Inflammatory macrophage treated with lipopolysaccharide for 1 hour (primary cell): ENCODE measurements around the gene KHNYN.
"Not testable (repeated sequence)": the region's sequence is repeated elsewhere in the genome, so short reads cannot be mapped to it uniquely, and the experiment has no call there.

Source experiments
- DNase-seq, 2 donors: peaks; one replicate each; pipeline ENCODE4 v3.0.0-alpha.2; 2020 to 2022

The KHNYN gene

GRCh38 chr14:24439257-24439656, 9.5 kb downstream of the KHNYN start:
- DNase-seq: no peak

DNA sequence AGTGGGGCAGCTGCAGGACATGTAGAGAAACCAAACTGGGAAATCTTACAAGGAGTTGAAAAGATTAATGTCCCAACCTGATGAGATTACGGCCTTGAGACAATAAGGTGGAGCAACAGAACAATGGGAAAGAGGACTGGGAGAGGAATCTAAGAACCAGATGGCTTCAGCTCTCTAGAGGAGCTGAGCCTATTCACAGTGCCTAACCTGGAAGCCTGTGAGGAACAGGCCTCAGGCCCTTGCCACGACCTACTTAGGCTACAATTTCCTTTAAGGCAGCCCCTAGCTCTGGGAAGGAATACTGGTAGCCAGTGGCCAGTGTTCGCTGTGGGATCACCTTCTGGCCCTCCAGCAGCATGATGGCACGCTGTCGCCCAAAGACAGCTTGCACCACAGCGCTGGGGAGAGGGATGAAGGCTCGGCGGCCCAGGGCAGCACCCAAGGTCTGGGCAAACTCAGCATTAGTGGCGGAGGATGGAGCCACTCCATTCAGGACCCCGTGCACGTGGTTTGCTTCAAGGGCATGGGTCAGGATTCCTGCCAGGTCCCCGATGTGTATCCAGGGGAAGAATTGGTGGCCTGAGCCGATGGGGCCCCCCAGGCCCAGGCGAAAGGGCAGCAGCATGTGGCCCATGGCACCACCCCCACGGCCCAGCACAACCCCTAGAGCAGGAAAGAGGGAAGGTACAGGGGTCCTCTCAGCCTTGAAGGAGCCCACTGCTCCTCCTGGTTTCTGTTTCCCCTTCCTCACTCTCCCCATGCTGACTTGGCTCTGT, 10.3 kb downstream of the KHNYN start:
- no peak for DNase-seq

- no peak for DNase-seq
Observed at GRCh38 chr14:24440606-24441399, 11.0 kb downstream of the KHNYN start.

DNA sequence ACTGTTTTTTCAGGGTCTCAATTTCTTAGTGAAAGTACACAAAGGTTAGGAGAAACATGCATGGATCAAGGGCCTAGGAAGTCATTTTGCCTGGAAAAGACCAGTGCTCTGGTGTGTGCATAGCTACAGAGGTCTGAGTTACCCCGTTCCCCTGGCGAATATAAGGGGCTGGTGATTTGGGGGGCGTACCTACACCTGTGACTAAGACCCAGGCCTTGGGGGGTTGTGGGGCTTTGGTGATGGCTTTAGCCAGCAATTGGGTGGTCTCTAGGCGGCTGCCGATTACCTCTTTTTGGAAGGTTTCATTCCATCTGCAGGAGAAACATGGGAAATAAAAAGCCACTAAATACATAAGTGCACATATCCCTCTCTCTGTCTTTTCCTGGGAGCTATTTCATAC, 11.7 kb downstream of the KHNYN start:
- no peak for DNase-seq

DNA sequence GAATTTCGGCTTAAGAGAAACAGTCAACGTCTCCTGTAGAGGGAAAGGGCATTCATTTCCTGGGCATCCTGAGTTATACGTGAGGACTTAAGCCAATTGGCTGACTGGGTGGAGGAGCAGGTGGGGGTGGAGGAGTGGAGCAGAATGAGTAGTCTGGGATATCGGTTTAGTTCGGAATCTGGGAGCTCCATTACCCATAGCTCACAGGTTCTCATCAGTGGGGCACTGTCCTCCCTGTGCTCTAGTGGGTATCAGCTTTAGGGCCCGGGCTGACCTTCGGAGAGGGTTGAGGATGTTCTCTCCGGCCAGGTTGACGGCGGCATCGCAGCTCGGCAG, 12.1 kb downstream of the KHNYN start:
- DNase-seq: no peak

DNA sequence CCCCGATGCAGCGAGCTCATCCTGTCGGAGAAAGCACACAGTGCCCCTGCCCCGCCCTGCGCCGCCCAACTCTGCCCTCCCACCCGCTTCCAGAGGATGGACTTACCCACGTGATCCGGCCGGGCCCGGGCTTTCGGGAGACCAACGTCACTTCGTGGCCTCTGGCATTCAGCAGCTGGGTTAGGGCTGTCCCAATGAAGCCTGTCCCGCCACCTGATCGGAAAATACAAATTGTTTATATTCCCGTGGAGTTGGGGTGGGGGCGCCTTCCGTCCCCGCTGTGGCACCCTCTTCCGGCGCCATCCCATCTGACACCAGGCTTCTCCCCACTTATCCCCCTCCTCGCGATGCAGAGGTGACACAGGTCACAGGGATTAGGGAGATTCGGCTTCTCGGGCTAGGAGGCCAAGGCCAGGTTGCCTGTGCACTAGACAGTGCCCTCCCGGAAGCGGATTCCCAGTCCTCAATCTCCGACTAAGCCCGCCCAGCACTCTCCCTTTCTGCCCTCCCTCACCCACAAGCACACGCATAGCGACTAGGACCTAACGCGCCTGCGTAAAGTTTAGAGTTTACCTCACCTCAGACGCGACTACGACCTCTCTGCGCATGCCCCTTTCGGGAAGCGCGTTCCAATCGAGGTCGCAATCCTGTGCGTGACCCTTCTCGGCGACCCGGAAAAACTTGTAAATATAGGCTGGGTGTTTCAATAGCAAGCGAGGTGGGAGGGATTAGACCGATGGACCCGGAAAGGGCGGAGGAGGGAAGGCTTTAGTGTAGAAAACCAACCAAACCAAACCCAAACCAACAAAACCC, 12.7 kb downstream of the KHNYN start, which contains the start of gene SDR39U1:
TSS of gene SDR39U1 (minus strand) at position 537 of the 813 bp plus-strand sequence. CDS start at position 530, 7 bp downstream.
- peak; percentile 98 to 99 for DNase-seq

GRCh38 chr14:24443053-24443665, 13.4 kb downstream of the KHNYN start:
- peak; percentile 29 to 46 for DNase-seq

- DNase-seq: not testable (repeated sequence)
Observed at GRCh38 chr14:24450828-24451227, 21.1 kb downstream of the KHNYN start.

GRCh38 chr14:24456980-24457379, 27.2 kb downstream of the KHNYN start:
- DNase-seq: no peak

- no peak for DNase-seq
Observed at GRCh38 chr14:24458736-24459135, 29.0 kb downstream of the KHNYN start.

- no peak for DNase-seq
Observed at GRCh38 chr14:24459331-24459730, 29.6 kb downstream of the KHNYN start.

- DNase-seq: no peak
Observed at GRCh38 chr14:24461336-24461735, 31.6 kb downstream of the KHNYN start.

DNA sequence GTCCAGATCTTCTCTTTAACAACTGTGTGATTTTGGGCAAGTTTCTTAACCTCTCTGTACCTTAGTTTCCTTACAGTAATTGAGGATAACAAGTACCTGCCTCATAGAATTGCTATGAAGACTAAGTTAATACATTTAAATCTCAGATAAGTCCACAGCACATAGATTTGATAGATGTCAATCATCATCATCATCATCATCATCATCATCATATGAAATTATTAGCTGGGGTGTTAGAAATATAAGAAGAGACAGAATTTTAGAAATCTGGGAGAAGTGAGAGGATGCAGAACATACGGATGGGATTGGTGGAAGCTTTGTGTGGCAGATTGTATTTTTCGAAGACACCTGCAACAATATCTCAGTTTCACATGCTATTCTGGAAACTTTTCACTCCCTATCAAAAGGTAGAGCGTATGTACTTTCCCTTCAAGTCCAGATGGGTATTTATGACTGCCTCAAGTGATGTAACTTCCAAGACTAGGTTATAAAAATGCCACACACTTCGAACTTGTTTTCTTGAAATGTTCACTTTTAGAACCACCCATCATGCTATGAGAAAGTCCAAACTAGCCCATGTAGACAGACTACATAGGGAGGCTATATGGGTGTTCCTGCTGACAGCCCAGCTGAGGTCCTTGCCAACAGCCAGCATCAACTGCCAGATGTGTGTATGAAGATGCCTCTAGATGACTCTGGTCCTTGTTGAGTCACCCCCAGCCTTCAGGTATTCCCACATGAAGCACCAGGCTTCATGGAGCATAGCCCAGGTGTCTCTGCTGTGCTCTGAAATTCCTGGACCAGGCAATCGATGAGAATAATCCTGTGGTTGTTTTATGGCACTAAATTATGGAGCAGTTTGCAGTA, 33.5 kb downstream of the KHNYN start:
- no peak for DNase-seq

DNA sequence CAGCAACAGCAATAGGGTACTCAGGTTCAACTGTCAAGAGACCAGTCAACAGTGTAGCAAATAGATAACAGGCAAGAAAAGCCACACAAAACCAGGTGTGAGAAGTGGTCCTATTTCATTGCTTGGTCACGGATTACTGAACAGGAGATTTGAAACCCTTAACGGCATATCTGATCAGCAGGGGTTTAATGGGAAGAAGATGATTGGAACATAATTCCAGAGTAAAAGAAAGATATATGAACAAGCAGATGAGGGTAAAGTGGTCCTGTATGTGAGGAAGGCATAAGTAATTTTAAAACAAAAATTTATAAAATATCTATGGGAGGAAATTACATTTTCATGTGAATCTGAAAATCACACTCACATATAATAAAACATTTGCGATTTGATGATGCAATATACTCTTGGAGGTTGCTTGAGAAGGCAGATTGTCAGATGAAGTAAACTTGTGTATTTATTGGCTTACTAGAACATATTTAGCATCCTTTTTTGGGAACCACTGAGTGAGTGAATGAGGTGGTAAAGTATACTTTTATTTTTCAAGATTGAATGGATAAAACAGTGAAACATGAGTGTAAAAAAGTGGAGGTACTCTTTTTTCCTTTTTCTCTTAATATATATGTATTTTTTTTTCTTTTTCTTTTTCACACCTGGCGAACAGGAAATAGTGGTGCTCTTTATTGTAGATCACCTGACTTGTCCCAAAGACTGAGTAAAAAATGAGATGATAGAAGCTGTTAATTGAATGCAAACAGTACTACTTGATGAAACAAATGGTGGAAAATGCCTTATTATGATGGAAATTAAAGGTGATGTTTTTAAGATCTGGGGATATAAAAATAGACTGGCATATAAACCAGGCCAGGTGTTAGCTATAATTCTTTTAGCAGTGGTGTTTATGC, 34.4 kb downstream of the KHNYN start:
- DNase-seq: no peak

- no peak for DNase-seq
Observed at GRCh38 chr14:24465368-24465767, 35.6 kb downstream of the KHNYN start.

- no peak for DNase-seq
Observed at GRCh38 chr14:24465805-24466204, 36.1 kb downstream of the KHNYN start.

DNA sequence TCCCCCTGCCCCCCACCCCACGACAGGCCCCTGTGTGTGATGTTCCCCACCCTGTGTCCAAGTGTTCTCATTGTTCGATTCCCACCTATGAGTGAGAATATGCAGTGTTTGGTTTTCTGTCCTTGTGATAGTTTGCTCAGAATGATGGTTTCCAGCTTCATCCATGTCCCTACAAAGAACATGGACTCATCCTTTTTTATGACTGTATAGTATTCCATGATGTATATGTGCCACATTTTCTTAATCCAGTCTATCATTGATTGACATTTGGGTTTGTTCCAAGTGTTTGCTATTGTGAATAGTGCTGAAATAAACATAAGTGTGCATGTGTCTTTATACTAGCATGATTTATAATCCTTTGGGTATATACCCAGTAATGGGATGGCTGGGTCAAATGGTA, 40.7 kb downstream of the KHNYN start:
- not testable (repeated sequence) for DNase-seq

- no peak for DNase-seq
Observed at GRCh38 chr14:24473211-24473610, 43.5 kb downstream of the KHNYN start.

DNA sequence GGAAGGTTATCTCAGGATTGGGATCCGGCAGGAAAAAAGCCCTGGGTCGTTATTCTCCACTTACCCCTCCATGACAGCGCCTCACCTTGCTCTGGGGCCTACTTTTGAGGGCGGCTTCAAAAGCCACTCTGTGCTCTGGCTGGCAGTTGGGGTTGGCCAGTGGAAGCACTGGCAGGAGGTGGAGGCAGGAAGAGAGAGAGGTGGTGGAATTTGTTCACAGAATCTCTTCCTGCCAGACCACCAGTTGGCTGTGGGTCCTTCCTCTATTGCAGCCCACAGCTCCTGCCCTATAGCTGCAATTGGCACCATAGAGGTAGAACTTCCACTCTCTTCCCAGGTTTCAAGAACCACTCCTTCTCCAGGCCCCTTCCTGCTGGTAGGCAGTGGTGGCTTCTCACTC, 45.5 kb downstream of the KHNYN start:
- DNase-seq: no peak

DNA sequence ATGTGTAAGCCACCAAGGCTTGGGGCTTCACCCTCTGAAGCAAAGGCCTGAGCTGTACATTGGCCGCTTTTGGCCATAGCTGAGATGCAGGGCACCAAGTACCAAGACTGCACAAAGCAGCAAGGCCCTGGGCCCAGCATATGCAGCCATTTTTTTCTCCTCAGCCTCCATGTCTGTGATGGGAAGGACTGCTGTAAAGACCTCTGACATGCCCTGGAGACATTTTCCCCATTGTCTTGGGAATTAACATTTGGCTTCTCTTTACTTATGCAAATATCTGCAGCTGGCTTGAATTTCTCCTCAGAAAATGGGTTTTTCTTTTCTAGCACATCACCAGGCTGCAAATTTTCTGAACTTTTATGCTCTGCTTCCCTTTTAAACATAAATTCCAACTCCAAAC, 50.2 kb downstream of the KHNYN start:
- DNase-seq: not testable (repeated sequence)
